ENCODE measurements around the gene ADNP.
"Not testable (repeated sequence)": the region's sequence is repeated elsewhere in the genome, so short reads cannot be mapped to it uniquely, and the experiment has no call there.

The ADNP gene

DNA sequence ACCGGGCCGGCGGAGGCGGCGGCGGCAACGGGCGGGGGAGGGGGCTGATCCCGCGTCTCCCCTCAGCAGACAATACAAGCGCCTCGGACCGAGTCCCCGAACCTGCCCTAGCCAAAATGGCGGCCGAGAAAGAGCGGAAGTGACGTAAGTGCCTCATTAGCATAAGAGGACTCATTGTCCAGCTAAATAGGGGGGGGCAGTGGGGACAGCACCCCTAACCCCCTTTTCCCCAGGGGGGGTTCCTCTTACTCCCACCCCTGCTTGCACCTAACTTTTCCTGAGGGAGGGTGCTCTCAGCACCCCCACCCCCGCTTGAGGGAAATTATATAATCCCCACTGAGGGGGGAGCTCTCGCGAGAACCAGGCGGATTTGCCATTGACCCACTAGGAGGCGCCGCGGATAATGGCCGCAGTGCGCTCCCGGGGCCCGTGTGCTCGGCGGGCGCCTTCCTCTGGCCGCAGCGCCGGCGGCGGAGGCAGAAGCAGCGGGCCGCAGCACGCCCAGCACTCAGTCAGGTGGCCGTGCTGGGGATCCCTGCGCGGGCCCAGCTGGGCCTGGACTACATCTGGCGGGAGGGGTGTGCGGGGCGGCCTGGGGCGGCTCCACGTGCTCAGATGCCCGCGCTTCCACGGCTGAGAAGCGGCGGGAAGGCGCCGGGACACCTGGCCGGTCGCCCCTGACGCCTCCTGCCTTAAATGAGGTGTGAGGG is at the start of gene ADNP:
TSS of gene ADNP (minus strand) at position 132 of the 710 bp plus-strand sequence. CDS start 27,441 bp downstream, outside the sequence.
- TF ChIP-seq, protein P1, sequence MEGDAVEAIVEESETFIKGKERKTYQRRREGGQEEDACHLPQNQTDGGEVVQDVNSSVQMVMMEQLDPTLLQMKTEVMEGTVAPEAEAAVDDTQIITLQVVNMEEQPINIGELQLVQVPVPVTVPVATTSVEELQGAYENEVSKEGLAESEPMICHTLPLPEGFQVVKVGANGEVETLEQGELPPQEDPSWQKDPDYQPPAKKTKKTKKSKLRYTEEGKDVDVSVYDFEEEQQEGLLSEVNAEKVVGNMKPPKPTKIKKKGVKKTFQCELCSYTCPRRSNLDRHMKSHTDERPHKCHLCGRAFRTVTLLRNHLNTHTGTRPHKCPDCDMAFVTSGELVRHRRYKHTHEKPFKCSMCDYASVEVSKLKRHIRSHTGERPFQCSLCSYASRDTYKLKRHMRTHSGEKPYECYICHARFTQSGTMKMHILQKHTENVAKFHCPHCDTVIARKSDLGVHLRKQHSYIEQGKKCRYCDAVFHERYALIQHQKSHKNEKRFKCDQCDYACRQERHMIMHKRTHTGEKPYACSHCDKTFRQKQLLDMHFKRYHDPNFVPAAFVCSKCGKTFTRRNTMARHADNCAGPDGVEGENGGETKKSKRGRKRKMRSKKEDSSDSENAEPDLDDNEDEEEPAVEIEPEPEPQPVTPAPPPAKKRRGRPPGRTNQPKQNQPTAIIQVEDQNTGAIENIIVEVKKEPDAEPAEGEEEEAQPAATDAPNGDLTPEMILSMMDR (IDR thresholded peaks at IDR 0.05; ENCODE audit: low read depth, low read length), result peak; percentile 48
- peak; percentile 69 for DNase-seq (ENCODE audit: extremely low read depth, low read depth)

DNA sequence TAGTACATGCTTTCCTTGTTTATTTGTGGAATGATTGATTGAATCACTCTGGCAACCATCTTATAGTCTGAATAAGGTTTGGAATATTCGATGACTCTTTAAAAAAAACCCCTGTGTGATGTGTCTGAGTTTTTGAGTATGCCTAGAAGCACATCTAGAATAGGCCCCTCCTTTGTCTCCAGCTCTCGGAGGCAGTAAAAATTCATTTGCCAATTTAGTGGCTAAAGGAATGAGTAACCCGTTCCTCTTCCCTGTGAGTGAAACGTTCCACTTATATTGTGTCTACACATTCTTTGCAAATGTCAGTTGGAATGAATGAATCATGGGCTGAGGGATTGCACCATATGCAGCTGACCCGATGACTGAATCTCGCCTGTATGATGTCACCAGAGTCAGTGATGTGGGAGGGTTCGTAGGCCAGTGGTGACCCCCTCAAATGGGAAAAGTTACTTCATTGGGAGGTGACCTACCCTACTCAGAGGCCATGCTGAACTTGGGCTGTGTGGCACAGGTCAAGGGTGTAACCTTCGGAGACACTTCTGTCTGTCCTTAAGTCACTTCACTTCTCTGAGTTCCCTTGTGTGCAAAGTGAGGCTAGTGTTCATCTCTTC is 48.9 kb upstream of the ADNP start:
- TF ChIP-seq, protein P1 (IDR thresholded peaks at IDR 0.05; ENCODE audit: low read depth, low read length), result no peak
- DNase-seq (ENCODE audit: extremely low read depth, low read depth), result peak; percentile 91

DNA sequence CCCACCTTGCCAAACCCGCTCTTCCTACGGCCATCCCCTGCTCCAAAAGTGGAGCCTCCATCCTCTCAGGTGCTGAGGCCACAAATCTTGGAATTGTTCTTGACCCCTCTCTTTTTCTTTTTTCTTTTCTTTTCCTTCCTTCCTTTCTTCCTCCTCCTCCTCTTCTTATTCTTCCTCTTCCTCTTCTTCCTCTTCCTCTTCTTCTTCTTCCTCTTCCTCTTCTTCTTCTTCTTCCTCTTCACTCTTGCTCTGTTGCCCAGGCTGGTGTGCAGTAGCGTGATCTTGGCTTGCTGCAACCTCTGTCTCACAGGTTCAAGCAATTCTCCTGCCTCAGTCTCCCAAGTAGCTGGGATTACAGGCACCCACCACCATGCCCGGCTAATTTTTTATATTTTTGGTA is 47.3 kb upstream of the ADNP start:
- DNase-seq (ENCODE audit: extremely low read depth, low read depth), result not testable (repeated sequence)

DNA sequence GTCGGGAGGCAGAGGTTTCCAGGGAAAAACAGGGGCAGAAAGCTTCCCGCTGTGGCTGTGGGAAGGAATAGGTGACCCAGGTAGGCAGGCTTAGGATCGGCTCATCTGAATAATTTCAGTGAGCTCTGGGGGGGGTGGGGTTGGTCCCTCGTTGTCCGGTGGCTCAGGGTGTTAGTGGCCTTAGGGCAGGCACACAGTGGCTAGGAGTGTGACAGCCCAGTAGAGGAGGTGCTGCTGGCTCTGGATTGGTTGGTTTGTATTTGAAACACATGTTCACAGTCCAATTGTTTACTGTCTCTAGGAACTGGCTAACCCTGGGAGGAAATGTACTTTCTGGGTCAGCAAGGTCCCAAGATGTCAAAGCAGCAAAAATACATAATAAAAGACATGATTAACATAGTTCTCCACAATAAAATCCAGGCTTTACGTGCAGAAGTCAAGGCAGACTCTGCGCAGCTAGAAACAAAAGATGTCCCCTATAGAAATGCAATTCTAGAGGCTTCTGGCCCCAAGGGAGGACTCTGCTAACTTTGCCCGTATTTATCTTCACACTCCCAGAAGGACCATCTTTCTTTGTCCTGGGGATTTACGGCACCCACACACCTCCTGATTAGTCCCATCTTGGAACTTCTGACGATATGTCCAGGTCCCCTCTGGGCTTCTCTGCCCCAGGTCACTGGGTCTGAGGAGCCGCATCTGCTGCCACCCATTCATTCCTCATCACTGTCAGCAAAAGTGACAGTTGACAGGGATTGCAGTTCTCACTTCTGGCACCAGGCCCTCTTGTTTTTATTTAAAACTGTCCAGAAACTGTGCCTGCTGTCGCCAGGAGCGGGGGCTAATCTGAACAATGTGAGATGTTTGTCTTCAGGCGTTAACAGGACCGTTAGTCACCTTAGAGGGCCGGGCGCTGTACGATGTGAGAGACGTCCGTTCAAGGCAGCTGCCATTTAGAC is 46.1 kb upstream of the ADNP start:
- TF ChIP-seq, protein P1 (IDR thresholded peaks at IDR 0.05; ENCODE audit: low read depth, low read length), result no peak

DNA sequence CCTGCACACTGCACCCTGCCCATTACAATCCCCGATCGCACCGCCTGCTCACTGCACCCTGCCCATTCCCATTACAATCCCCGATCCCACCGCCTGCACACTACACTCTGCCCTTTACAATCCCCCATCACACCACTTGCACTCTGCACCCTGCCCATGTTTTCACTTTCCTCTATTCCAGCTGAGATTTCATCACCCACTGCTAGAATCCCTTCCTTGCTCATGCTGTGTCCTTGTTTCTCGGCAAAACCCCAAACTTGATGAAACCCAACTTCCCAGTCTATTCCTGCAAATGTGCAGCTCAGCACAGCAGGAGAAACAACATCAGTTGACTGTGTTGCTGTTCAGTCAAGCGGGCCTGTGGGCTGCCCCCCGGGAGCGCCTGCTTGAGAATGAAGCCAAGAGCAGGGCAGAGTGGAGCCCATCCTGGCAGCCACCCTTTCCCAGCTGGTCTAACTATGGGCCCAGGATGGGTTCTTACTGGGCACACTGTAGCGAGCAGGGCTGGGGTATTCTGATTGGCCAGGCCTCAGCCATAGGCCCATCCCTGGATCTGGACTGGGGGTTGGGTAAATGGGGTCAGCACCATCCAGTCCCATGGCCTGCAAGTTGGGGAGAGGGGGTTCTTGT is 44.6 kb upstream of the ADNP start:
- DNase-seq (ENCODE audit: extremely low read depth, low read depth), result no peak
- TF ChIP-seq, protein P1 (IDR thresholded peaks at IDR 0.05; ENCODE audit: low read depth, low read length), result no peak

More for the DNA sequence above, 46.1 kb upstream of the ADNP start:
- DNase-seq (ENCODE audit: extremely low read depth, low read depth), result no peak

DNA sequence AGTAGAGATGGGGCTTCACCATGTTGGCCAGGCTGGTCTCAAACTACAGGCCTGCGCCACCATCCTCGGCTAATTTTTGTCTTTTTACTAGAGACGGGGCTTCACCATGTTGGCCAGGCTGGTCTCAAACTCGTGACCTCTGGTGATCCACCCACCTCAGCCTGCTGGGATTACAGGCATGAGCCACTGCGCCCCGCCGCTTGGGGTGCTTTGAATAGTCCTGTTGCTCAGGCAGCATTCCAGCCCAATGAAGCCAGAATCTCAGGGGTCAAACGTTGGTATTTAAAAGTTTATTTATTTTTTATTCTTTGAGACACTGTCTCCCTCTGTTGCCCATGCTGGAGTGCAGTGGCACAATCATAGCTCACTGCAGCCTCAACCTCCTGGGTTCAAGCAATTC is 38.7 kb upstream of the ADNP start:
- TF ChIP-seq, protein P1 (IDR thresholded peaks at IDR 0.05; ENCODE audit: low read depth, low read length), result no peak

DNA sequence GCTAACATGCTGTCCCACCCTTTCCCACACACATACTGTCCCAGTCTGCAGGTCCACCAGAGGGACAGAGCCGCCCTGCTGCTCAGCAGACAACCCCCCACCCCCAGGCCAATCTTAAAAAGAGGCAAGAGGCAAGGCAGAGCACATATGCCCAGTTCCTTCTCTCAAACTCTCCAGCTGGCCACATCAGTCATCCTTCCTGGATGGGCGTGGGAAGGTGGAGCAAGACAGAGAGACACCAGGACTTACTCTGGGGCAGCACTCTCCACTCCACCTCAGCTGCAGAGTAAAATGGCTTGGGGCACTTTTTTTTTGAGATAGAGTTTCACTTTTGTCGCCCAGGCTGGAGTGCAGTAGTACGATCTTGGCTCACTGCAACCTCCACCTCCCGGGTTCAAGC is 38.2 kb upstream of the ADNP start:
- no peak for DNase-seq (ENCODE audit: extremely low read depth, low read depth)
- TF ChIP-seq, protein P1 (IDR thresholded peaks at IDR 0.05; ENCODE audit: low read depth, low read length), result no peak

More for the DNA sequence above, 38.7 kb upstream of the ADNP start:
- no peak for DNase-seq (ENCODE audit: extremely low read depth, low read depth)
